Measurements from ENCODE around the gene HS3ST2. TPM values are rescaled to one million over a fixed set of nuclear protein-coding genes. Genes with fewer than 3 reads are reported as not detected.
"Not testable (repeated sequence)": the region's sequence is repeated elsewhere in the genome, so short reads cannot be mapped to it uniquely, and the experiment has no call there.

HS3ST2 gene
- total and polyA plus RNA-seq, 10 donors = 0.09 to 2.7 (median 0.21) TPM; not detected in 5

DNA sequence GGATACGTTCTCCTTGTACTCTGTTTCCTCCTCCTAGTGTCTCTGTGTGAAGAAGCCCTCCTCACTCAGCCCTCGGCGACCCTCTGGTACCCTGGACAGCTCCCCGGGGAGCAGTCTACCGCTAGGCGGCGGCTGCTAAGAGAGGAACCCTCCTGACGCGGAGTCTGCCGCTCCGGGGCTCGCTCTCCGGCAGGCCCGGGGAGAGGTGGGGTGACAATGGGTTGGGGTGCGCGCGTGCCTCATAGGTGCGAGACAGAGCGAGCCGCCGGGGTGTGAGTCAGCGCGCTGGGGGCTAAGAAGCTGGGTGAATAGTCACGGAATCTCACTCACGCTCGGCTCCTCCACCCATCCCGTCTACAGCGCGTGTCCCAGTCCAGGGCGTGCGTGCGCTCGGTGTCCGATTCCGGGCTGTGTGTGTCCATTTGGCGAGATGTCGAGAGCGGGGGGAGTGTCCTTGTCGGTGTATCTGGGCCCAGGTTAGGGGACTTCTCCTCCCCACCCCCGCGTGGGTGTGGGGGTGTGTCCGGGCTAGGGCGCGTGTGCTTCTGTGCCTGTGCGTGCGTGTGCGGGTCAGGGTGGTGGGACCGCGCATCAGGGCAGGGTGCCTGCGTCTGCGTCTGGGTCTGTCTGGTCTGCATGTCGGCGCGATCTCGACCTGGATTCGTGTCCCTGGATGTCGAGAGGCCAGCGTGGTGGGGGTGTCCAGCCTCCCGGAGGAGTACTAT, 577 bp upstream of the HS3ST2 start:
- Histone ChIP-seq H3K27me3 (replicated peaks in 1 of 7) (peaks cover 0 to 84% (median 29%) of the 10 kb centered on the region in 7 donors), H3K4me3 (peak overlapping the region in 7 of 8 donors; percentile 10 to 53 (median 18)), H3K4me1 (peaks cover 9 to 20% (median 13%) of the 10 kb centered on the region in 6 donors), H3K27ac (no peak overlapping the region), H3K9me3 (no peaks in the 10 kb centered on the region), H3K36me3 (no peaks in the 10 kb centered on the region)
- intact Hi-C loops (cut with DNase I; ENCODE audit: low total_unique reads) = no loop called here
- DNase-seq = no peak
- WGBS, 5 donors = 3 to 9% (median 5%) methylated on average over 41 to 59 of the region's 59 CpGs
- no peak for TF ChIP-seq POLR2A (IDR thresholded peaks at IDR 0.05)
- TF ChIP-seq POLR2AphosphoS5 (IDR thresholded peaks at IDR 0.05) = no peak
- TF ChIP-seq, protein P1, sequence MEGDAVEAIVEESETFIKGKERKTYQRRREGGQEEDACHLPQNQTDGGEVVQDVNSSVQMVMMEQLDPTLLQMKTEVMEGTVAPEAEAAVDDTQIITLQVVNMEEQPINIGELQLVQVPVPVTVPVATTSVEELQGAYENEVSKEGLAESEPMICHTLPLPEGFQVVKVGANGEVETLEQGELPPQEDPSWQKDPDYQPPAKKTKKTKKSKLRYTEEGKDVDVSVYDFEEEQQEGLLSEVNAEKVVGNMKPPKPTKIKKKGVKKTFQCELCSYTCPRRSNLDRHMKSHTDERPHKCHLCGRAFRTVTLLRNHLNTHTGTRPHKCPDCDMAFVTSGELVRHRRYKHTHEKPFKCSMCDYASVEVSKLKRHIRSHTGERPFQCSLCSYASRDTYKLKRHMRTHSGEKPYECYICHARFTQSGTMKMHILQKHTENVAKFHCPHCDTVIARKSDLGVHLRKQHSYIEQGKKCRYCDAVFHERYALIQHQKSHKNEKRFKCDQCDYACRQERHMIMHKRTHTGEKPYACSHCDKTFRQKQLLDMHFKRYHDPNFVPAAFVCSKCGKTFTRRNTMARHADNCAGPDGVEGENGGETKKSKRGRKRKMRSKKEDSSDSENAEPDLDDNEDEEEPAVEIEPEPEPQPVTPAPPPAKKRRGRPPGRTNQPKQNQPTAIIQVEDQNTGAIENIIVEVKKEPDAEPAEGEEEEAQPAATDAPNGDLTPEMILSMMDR (IDR thresholded peaks at IDR 0.05 in 8 of 11, conservative IDR thresholded peaks at IDR 0.05 in 3 of 11) = peak in 4 of 11 experiments; percentile 25 to 46 (median 44)

DNA sequence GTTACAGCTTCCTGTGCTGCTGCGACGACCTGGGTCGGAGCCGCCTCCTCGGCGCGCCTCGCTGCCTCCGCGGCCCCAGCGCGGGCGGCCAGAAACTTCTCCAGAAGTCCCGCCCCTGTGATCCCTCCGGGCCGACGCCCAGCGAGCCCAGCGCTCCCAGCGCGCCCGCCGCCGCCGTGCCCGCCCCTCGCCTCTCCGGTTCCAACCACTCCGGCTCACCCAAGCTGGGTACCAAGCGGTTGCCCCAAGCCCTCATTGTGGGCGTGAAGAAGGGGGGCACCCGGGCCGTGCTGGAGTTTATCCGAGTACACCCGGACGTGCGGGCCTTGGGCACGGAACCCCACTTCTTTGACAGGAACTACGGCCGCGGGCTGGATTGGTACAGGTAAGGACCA, 746 bp downstream of the HS3ST2 start:
- no peak for DNase-seq
- TF ChIP-seq, protein P1 (IDR thresholded peaks at IDR 0.05 in 8 of 11, conservative IDR thresholded peaks at IDR 0.05 in 3 of 11) = no peak
- no peak for TF ChIP-seq POLR2AphosphoS5 (IDR thresholded peaks at IDR 0.05)
- TF ChIP-seq POLR2A (IDR thresholded peaks at IDR 0.05) = no peak
- peaks cover 9 to 20% (median 13%) of the 10 kb centered on the region in 6 donors for H3K4me1 ChIP-seq
- no peaks in the 10 kb centered on the region for H3K9me3 ChIP-seq
- 7 to 12% (median 7%) methylated on average over 15 to 41 of the region's 41 CpGs for WGBS, 5 donors
- H3K36me3 ChIP-seq = no peaks in the 10 kb centered on the region
- H3K27me3 ChIP-seq (replicated peaks in 1 of 7) = peaks cover 0 to 84% (median 29%) of the 10 kb centered on the region in 7 donors
- intact Hi-C loops (cut with DNase I; ENCODE audit: low total_unique reads) = no loop called here
- peak overlapping the region in 5 of 8 donors; percentile 10 to 53 (median 18) for H3K4me3 ChIP-seq
- H3K27ac ChIP-seq = no peak overlapping the region

DNA sequence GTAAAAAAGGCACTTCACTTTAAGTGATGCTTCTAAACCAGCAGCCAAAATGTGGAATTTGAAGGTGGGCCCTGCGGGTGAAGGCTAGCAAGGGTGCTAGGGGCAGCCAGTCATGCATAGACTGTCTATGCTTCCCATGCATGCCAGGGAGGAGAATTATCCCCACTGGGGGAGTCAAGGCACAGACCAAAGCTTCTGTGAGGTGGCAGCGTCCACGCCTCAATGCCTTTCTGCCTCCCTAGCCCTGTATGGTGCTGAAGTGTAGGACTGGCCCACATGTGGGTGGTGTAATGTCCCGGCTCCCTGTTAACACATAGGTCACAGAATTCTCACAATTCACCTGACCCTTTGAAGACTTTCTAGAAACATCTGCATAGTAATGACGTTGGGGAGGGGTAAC, 1.9 kb downstream of the HS3ST2 start:
- peaks cover 0 to 72% (median 29%) of the 10 kb centered on the region in 7 donors for H3K27me3 ChIP-seq (replicated peaks in 1 of 7)
- H3K4me3 ChIP-seq = no peak overlapping the region
- H3K4me1 ChIP-seq = peaks cover 9 to 20% (median 13%) of the 10 kb centered on the region in 6 donors
- intact Hi-C loops (cut with DNase I; ENCODE audit: low total_unique reads) = no loop called here
- DNase-seq = no peak
- H3K36me3 ChIP-seq = no peaks in the 10 kb centered on the region
- H3K27ac ChIP-seq = no peak overlapping the region
- TF ChIP-seq, protein P1 (IDR thresholded peaks at IDR 0.05 in 8 of 11, conservative IDR thresholded peaks at IDR 0.05 in 3 of 11) = no peak
- TF ChIP-seq POLR2AphosphoS5 (IDR thresholded peaks at IDR 0.05) = no peak
- TF ChIP-seq POLR2A (IDR thresholded peaks at IDR 0.05) = no peak
- H3K9me3 ChIP-seq = no peaks in the 10 kb centered on the region
- WGBS, 5 donors = 33 to 51% (median 37%) methylated on average over 5 of the region's 5 CpGs

DNA sequence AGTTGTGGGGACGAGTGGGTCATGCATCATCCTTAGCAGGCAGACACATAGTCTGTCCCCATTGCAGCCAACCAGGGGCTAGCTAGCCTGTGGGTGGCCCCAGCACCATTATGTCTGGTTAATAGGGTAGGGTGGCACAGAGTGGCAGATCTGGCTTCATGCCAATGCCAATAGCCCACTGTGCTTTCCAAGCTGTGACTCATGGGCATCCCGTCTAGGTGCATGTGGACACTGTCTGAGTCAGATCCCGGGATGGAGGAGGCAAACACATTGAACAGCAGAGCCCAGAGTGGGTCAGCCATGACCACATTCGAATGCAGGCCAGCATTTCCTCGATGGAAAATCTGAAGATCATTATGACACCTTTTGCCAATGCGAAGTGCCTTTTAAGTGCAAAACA, 2.5 kb downstream of the HS3ST2 start:
- intact Hi-C loops (cut with DNase I; ENCODE audit: low total_unique reads) = no loop called here
- Histone ChIP-seq H3K36me3 (no peaks in the 10 kb centered on the region), H3K27ac (no peak overlapping the region), H3K27me3 (replicated peaks in 1 of 7) (peaks cover 0 to 71% (median 29%) of the 10 kb centered on the region in 7 donors), H3K4me3 (no peak overlapping the region), H3K4me1 (peaks cover 9 to 20% (median 13%) of the 10 kb centered on the region in 6 donors), H3K9me3 (no peaks in the 10 kb centered on the region)
- DNase-seq = no peak
- no peak for TF ChIP-seq POLR2AphosphoS5 (IDR thresholded peaks at IDR 0.05)
- TF ChIP-seq POLR2A (IDR thresholded peaks at IDR 0.05) = no peak
- TF ChIP-seq, protein P1 (IDR thresholded peaks at IDR 0.05 in 8 of 11, conservative IDR thresholded peaks at IDR 0.05 in 3 of 11) = no peak
- 73 to 81% (median 78%) methylated on average over 6 of the region's 6 CpGs for WGBS, 5 donors

DNA sequence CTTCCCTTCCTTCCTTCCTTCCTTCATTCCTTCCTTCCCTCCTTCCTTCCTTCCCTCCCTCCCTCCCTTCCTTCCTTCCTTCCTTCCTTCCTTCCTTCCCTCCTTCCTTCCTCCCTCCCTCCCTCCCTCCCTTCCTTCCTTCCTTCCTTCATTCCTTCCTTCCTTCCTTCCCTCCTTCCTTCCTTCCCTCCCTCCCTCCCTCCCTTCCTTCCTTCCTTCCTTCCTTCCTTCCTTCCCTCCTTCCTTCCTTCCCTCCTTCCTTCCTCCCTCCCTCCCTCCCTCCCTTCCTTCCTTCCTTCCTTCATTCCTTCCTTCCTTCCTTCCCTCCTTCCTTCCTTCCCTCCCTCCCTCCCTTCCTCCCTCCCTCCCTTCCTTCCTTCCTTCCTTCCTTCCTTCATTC, 4.8 kb downstream of the HS3ST2 start:
- H3K9me3 ChIP-seq; H3K27ac ChIP-seq; H3K4me3 ChIP-seq; DNase-seq; H3K36me3 ChIP-seq; intact Hi-C loops (cut with DNase I; ENCODE audit: low total_unique reads): not testable (repeated sequence)
- Histone ChIP-seq H3K27me3 (replicated peaks in 1 of 7) (peaks cover 0 to 57% (median 20%) of the 10 kb centered on the region in 7 donors), H3K4me1 (peaks cover 9 to 13% (median 10%) of the 10 kb centered on the region in 6 donors)

All from spleen (tissue), 11 donors.